ENCODE measurements around the gene LOXHD1.

The LOXHD1 gene, protein sequence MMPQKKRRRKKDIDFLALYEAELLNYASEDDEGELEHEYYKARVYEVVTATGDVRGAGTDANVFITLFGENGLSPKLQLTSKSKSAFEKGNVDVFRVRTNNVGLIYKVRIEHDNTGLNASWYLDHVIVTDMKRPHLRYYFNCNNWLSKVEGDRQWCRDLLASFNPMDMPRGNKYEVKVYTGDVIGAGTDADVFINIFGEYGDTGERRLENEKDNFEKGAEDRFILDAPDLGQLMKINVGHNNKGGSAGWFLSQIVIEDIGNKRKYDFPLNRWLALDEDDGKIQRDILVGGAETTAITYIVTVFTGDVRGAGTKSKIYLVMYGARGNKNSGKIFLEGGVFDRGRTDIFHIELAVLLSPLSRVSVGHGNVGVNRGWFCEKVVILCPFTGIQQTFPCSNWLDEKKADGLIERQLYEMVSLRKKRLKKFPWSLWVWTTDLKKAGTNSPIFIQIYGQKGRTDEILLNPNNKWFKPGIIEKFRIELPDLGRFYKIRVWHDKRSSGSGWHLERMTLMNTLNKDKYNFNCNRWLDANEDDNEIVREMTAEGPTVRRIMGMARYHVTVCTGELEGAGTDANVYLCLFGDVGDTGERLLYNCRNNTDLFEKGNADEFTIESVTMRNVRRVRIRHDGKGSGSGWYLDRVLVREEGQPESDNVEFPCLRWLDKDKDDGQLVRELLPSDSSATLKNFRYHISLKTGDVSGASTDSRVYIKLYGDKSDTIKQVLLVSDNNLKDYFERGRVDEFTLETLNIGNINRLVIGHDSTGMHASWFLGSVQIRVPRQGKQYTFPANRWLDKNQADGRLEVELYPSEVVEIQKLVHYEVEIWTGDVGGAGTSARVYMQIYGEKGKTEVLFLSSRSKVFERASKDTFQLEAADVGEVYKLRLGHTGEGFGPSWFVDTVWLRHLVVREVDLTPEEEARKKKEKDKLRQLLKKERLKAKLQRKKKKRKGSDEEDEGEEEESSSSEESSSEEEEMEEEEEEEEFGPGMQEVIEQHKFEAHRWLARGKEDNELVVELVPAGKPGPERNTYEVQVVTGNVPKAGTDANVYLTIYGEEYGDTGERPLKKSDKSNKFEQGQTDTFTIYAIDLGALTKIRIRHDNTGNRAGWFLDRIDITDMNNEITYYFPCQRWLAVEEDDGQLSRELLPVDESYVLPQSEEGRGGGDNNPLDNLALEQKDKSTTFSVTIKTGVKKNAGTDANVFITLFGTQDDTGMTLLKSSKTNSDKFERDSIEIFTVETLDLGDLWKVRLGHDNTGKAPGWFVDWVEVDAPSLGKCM (N-terminal part only)

DNA sequence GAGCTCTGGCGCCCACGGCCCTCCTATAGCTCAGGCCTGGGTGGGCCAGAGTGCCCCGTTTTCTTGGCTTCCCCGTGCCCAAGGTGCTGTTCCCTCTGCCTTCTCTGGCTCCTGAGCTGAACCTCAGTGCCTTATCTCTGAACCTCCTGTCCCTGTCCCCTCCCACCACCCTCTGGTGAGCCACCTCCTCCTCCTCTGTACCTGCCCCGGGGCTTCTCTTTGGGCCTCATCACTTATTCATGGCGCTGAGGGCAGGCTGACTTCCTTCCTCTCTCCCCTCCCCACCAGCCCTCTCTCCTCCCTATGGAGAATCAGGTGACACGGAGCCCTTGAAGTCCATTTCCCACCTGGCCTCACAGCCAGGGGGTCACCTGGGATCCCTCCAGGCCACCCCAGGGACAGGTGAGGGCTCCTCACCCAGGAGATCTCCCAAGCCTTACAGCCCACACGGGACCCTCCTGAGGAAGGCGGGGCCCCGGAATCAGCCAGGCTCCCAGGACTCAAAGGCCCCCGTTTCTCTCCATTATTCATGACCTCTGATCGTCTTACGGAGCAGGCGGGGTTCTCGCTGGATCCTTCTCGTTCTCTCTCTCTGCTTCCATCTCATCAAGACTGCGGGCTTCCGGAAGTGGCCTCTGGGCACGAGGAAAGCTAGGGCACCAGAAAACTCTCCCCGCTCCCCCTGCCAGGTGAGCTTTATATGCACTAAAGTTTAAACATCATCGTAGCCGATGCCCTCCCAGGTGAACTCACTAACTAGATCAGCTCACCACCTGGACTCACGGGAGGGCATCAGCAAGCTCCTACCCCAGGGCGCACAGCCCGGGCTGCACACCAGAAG lies at the start of gene LOXHD1:
Gene LOXHD1 (minus strand): TSS at position 106 of the 841 bp plus-strand sequence. CDS start 187 bp downstream, outside the sequence.
- DNase-seq = no peak

DNA sequence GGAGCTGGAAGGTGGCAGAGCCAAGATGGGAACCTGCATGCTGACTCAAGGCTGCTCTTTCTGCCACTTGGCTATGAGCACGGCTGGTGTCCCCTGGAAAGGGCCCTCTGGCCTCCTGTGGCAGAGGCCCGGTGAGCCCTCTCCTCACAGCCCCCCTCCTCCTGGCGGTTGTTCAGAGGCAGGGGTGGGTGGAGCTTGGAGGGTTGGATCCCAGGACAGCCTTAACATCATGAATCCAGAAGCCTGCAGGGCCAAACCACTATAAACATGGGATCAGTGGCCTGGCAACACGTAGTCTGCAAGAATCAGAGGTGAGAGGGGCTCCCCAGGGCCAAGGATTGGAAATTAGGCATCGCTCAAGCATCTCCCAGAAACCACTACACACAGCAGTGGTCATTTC lies 48.5 kb upstream of the LOXHD1 start:
- DNase-seq = no peak

DNA sequence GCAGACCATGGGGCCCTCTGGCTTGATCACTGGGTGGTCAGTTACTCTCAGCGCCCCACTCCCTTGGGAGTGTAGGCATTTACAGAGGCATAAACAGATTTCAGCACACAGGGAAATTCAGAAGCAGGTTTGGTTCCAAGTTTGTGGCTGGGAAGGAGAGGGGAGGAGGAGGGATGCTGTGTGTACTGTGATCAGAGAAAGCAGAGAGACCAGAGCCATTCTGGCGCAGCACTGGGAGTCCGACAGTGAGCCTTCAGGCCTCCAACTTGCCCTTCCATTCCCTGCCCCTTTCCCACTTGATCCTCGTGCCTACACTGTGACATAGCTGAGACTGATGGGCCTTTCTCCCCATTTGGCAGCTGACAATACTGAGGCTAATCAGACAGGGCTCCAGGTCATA lies 47.8 kb upstream of the LOXHD1 start:
- no peak for DNase-seq

DNA sequence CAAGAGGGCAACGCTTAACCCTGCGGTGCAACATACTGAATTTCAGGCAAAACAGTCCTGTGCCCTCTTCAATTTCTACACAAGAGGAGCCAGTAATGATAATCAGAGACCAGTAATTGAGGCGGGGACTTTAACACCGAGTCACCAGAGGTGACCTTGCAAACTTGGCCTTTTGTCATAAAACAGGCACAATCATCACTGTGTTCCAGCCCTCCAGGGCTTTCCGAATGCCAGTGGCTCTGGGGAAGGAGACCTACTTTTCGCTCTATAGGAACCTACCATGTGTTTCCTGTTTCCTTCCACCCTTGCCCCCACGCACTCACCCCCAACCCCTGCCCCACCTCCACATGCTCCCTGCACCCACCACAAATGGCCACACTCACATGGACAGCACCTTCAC lies 47.2 kb upstream of the LOXHD1 start:
- DNase-seq = no peak

DNA sequence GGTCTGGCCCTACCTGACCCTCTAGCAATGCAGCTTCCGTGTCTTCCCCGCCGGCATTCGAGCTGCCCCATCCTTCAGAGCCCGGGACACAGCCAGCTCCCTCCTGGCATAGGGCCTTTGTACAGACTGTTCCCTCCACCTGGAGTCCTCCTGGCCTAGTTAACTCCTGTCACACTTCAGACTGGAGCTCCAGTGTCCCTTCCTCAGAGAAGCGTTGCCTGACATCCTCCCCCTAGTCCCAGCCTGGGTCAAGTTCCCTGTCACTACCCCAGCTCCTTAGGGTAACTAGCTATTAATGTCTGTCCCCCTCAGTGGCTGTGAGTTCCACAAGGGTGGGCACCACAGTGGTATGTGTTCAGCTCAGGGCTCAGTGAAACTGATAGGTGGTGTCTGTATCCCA lies 45.5 kb upstream of the LOXHD1 start:
- no peak for DNase-seq

DNA sequence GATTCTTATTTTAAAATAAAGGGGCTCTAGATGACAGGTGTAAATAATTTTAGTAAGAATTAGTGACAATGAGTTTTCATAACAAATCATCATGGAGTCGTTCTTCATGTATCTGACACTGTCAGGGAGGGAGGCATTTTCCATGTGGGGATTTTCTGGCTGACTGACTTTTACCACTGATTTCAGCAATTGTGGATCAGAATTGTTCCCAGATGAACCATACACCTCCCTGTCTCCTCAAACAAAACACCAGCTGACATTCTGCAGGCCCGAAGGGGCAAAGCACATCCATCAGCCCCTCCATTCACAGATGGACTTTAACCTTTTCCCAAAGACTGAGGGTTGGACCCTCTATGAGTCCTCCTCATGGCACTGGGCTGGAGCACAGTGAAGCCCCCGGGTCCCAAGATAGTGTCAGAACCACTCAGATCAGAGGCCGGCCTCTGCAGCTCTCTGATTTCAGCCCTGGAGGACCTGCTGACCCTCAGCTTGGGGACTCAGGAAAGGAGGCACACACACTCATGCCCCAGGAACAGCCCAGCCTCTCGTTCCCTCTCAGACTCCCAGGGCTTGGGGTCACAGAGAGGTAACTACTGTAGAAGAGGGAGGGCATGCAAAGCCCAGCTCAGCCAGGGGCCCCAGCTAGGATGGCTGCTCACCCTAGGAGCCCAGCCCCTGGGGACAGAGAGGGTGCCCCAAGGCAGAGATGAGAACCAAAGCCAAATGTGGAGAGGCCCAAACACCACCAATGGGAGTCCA lies 43.2 kb upstream of the LOXHD1 start:
- DNase-seq = no peak

DNA sequence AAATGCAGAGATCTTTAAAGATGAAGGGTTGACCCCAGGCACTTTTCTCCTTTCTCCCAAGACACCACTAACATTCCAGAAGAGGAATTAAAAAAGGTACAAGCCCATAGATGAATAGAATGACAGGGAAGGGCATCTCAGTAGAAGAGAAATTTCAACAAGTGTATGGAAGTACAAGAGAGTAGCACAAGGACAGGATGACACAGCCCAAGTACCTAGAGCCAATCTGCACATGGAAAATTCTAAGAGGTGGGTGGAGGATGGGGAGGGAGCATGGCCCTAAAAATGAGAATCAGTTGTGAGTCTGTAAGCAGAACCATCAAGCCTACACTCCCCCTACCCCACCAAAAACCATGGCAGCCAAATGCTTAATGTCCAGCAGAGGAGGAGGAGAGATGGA lies 39.7 kb upstream of the LOXHD1 start:
- DNase-seq = no peak

DNA sequence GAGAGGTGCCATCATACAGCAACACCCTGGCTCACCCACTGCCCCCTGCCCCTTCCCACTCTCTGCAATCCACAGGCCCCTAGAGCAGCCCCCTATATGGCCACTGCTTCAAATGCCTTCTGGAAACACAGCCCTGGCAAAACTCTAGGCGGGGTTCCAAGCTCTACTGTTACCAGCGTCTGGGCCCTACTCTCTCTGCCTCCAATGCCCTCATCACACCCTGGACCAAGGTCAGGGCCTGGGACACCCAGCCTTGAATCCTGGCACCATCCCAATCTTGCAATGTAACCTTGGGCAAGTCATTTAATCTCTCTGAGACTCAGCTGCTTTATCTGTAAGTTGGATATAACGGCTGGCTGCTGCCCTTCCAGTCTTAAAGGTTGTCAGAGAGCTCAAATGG lies 39.2 kb upstream of the LOXHD1 start:
- DNase-seq = no peak

DNA sequence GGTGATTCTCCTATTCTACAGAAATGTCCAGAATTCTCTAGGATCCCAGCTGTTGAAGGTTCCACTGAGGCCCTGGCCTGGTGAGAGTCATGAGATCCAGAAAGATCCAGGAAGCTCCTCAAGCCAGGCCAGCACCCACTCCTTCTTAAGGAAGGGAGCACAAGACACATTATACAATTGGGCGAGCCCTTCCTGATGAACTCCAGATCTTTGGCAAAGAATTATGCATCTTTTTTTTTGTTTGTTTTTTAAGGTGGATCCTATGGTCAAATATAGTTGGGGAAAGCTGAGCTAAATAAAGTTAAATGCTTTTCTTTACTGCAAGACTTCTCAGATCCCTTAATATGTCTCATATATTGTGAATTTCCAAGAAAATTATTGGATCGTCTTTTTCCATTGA lies 37.0 kb upstream of the LOXHD1 start:
- no peak for DNase-seq

DNA sequence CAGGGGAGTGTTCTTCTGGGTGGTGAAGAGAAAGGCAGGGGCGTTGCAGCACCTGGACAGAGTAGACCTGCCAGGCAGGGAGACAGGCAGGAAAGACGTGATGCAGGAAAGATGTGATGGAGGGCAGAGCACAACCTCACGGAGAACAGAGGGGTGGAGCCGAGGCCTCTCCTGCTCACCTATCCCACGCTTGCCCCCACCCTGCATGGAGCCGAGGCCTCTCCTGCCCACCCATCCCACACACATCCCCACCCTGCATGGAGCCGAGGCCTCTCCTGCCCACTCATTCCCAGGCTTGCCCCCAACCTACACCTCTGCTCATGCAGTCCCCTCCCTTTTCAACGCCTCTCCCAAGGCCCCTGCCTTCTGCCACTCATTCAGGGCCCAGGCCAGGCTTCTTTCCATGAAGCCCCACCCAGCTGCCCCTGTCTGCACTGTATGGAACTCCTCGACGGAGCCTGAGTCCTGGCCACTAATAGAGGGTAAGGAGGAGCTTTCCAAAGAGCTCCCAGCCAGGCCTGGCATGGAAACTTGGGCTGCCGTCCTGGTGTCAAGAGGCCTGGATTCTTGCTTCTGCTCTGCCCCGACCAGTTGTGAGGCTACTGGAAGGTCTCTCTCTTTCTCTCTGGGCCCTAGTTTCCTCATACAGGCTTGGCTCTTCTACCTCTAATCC lies 32.0 kb upstream of the LOXHD1 start:
- DNase-seq = no peak

DNA sequence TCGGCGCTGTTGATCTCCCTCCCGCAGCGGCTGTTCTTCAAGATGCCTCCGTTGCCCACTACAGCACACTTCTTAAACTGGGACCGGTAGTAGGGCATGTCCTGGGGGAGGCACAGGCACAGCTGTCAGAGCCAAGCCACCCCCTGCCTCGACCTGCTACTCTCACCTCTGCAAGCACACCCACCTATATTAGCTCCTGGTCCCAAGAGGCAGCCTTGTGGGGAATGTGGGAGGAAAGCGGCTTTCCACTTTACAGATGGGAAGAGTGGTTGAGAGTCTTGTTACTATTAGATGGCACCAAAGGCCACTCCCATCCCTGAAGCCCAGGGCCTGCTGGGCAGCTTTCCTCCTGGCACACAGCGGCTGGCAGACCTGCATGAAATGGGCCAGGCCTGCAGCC lies 29.2 kb upstream of the LOXHD1 start:
- DNase-seq = no peak

DNA sequence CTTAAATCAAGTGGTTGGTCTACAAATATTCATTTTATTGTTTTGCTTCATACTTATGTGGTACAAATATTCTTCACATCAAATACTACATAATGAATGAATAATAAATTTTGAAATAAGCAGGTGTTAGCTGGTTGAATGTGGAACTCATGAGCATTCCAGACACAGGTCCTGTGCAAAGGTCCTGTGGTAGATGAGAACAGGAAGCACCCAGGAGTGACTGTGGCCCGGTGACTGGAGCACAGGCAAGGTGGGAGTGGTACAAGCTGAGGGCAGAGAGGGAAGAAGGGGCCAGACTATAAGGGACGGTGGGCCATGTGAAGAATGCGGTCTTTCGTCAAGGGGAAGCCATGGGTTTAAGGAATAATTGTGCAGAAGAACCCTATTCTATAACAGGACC lies 26.2 kb upstream of the LOXHD1 start:
- no peak for DNase-seq

DNA sequence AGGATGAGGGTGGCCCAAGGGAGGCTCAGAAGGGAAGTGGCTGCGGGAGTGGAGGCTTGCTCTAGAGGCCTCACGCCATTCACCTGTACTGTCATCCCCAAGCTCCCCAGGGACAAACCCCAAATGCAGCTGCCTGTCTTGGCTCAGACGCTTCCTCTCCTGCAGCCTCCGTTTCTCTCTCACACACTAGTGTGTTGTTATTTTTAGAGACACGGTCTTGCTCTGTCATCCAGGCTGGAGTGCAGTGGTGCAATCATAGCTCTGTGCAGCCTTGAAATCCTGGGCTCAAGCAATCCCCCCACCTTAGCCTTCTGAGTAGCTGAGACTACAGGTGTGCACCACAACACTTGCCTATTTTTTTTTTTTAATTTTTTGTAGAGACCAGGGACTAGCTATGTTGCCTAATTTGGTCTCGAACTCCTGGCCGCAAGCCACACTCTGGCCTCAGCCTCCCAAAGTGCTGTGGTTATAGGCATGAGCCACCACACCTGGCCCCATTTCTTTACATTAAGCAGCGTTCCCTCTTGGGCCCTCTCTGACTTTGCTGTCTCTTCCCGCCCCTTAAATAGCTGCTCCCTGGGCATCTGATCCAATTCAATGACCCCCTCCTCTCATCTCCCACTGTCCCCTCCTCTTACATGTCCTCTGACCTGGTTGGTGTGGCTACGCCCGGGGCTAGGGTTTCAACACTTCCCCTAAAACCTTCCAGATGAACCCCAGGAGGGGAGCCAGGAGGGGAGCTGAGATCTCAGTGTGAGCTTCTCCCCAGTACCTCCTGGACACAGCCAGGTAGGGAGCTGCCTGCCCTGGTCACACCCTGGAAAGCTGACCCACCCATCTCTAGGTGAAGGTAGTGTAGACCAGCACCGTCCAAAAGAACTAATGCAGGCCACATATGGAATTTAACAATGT lies 24.0 kb upstream of the LOXHD1 start:
- DNase-seq = no peak

DNA sequence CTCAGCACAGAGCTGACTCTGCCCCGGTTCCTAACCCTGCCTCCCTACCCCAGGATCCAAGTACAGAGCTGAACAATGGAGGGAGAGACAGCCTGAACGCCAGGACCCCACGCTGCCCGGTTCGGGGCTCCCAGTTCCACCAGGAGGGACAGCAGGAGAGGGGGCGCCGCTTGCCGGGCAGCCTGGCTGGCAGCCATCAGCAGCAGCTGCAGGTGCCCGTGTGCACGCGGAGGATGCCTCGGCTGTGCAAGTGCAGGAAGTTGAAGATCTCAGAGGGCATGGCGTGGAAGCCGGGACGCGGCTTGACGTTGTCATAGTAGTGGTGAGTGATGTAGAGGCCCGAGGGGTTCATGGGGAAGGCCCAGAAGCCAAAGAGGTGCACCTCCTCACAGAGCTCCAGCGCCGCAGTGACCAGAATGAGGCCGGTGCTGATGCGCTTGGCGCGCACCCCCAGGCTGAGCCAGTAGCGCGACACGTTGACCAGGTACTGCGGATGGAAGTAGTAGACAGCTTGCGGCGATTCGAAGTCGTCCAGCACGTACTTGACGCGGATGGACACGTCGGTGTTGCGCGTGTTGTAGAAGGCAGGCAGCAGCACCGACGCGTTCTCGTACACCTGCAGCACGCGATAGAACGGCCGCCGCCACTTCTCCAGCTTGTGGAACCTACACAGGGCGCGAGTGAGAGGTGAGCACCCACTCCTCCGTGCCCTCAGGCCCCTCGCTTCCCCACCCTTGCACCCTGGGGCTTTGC lies 23.0 kb upstream of the LOXHD1 start:
- no peak for DNase-seq

DNA sequence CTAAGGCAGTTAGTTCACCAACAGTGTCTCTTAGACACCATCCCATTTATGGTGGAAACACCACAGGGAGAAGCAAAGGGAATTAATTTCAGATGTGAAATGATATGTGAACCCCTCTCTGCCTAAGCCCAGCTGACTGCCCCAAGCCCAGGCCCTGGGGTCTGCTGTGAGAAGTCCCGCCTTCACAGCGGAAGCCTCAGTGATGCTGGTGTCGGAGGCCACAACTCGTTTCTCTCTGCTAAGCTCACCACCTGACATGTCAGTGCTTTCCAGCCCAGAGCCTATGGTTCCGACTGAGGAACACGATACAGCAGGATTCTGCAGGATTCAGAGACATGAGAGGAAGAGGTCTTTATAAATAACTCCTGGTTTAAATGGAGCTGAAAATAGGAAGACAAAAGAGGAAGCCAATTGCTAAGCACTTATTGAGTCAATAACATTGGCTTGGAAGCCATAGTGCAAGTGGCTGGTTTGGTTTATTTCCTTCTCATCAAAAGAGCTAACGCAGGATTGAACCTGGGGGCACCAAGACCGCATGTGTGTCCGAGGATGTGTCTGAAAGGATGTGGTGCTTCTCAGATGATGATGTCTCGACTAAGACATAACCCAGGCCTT lies 21.9 kb upstream of the LOXHD1 start:
- DNase-seq = no peak

DNA sequence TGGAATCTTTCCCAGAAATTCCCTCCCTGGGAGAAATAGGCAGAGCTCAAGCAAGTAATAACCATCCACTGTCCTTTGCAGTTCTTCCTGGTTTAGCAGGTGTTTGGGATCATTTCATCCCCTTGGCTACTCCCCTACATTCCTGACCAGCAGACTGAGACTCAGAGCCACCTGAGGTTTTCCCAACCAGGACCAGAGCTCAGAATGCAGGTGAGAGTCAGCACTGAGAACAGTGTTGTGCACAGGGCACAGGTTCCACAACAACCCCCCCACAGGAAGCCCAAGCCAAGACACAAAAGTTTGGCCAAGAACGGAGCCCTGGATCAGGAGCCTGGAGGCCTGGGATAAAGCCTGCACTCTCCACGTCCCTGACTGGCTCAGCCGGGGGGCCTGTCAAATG lies 21.0 kb upstream of the LOXHD1 start:
- DNase-seq = no peak

DNA sequence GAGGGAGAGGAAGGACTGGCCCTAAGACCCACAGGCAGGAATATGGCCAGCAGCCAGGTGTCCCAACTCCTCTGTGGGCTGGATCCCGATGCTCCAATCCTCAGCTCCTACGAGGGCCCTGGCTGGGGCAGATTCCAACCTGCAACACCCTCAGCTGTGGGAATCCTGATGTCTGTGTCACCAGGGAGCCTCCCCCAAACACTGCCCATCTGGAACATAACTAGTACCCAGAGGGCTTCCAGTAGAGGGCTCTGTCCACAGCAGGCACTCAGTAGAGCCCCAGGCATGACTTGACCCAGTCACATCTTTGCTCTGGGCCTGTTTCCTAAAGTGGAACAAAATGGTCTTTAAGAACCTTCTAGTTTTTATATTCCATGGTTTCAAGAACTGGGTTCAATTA lies 20.6 kb upstream of the LOXHD1 start:
- DNase-seq = no peak

DNA sequence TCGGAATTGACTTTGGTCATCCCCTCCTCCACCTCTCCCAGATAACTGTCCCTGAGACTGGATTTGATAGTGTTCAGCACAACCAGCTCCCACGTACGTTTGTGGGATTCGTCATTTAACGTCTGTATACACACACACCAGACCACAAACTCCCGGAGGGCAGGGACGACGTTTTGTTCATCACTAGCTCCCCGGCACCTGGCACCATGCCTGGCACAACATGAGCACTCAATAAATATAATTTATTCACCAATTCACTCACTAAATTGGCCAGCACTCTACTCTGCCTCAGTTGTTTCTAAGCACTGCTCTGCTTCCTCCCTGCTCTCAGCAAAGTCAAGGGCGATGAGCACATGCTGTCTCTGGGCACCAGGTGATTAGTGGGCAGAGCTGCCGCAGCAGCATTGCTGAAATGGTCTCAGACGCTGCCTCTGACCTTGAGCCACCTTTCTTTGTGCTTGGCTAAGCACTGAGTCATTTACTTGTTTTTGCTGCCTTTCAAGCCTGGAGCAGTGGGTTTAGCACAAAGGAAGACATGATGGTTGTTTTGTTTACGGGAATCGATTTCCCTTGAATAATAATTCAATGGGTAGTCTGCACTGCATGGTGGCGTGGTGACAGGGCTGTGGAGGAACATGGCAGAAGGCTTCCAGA lies 19.3 kb upstream of the LOXHD1 start:
- DNase-seq = no peak

All from CD4-positive, alpha-beta T cell treated with Interferon alpha-2 for 1 hour (primary cell).